ENCODE results near the gene NPIPB2.
"Not testable (repeated sequence)": the region's sequence is repeated elsewhere in the genome, so short reads cannot be mapped to it uniquely, and the experiment has no call there.

- TF ChIP-seq CTCF, POLR2AphosphoS5 (IDR thresholded peaks at IDR 0.05): not testable (repeated sequence)
These were observed 28.4 kb upstream of the NPIPB2 start for GRCh38 chr16:11970292-11970691.
